CD14-positive monocyte (primary cell): ENCODE data around the gene C1QTNF8. TPM values are rescaled to one million over a fixed set of nuclear protein-coding genes. Genes with fewer than 3 reads are reported as not detected.
A peak's percentile ranks its signal among the peaks of the same experiment; 100 is the strongest.

ENCODE experiments used
- DNase-seq, 3 donors: peaks; one replicate each; pipeline ENCODE4 v3.0.0-alpha.2; 2011 to 2022
- H2AFZ ChIP-seq: 2 replicates; pipeline ENCODE4 v1.6.0; 2012; ENCODE audit warnings: mild to moderate bottlenecking, low read depth, low read length, inconsistent platforms; ENCODE audit not compliant: insufficient read depth, poor library complexity, severe bottlenecking
- H3K27ac ChIP-seq, 2 donors: 1 replicate in 1 of 2; 2 replicates in 1 of 2; pipeline ENCODE4 v1.5.1; 2012 to 2013; ENCODE audit warnings: low read length in 2 of 2, control low read depth in 1 of 2, inconsistent platforms in 1 of 2, low read depth in 1 of 2, mild to moderate bottlenecking in 1 of 2
- H3K27me3 ChIP-seq, 2 donors: one replicate each; pipeline versions ENCODE4 v1.6.0 to v1.6.1; 2011 to 2013; ENCODE audit warnings: low read length in 2 of 2; ENCODE audit not compliant: control insufficient read depth in 2 of 2, insufficient read depth in 2 of 2
- H3K36me3 ChIP-seq, 2 donors: replicated peaks in 1 of 2; 1 replicate in 1 of 2; 2 replicates in 1 of 2; pipeline versions ENCODE4 v1.5.1 to v1.6.1; 2012 to 2013; ENCODE audit warnings: low read length in 2 of 2, control low read depth in 1 of 2, inconsistent platforms in 1 of 2, mild to moderate bottlenecking in 1 of 2; ENCODE audit not compliant: insufficient read depth in 2 of 2, control insufficient read depth in 1 of 2
- H3K4me1 ChIP-seq, 2 donors: 1 replicate in 1 of 2; 2 replicates in 1 of 2; pipeline versions ENCODE4 v1.5.1 to v1.6.1; 2012 to 2013; ENCODE audit warnings: low read length in 2 of 2, control low read depth in 1 of 2, inconsistent platforms in 1 of 2, mild to moderate bottlenecking in 1 of 2, moderate library complexity in 1 of 2; ENCODE audit not compliant: insufficient read depth in 2 of 2, control insufficient read depth in 1 of 2
- H3K4me2 ChIP-seq: replicated peaks from 2 replicates; pipeline ENCODE3; 2012; ENCODE audit warnings: low read length, moderate library complexity, mild to moderate bottlenecking; ENCODE audit not compliant: poor library complexity, severe bottlenecking; ENCODE audit errors: extremely low read depth
- H3K4me3 ChIP-seq, 3 experiments: fragments of 200-600 bp in 1 of 3; sonication (generic) in 1 of 3; replicated peaks in 1 of 3; 1 replicate in 2 of 3; 2 replicates in 1 of 3; pipeline ENCODE4 v1.5.1; 2011 to 2013; ENCODE audit warnings: low read length in 3 of 3, mild to moderate bottlenecking in 3 of 3, control low read depth in 2 of 3, low read depth in 2 of 3, inconsistent platforms in 1 of 3, moderate library complexity in 1 of 3
- H3K79me2 ChIP-seq: 2 replicates; pipeline ENCODE4 v1.6.0; 2012; ENCODE audit warnings: mild to moderate bottlenecking, control low read depth, inconsistent platforms, low read length, moderate library complexity; ENCODE audit not compliant: insufficient read depth
- H3K9ac ChIP-seq: 2 replicates; pipeline ENCODE4 v1.6.0; 2017; ENCODE audit warnings: low read length, mild to moderate bottlenecking; ENCODE audit not compliant: insufficient read depth, poor library complexity, severe bottlenecking
- H3K9me3 ChIP-seq, 2 donors: replicated peaks in 1 of 2; 1 replicate in 1 of 2; 2 replicates in 1 of 2; pipeline versions ENCODE4 v1.5.1 to v1.6.1; 2012 to 2013; ENCODE audit warnings: low read length in 2 of 2, control low read depth in 1 of 2; ENCODE audit not compliant: control insufficient read depth in 1 of 2, insufficient read depth in 1 of 2
- H4K20me1 ChIP-seq: 2 replicates; pipeline ENCODE4 v1.6.0; 2012; ENCODE audit warnings: mild to moderate bottlenecking, low read length, control low read depth, moderate library complexity; ENCODE audit not compliant: insufficient read depth
- H3K27ac Mint-ChIP-seq, 7 donors: one replicate each; pipeline ENCODE4 v1.8.0; 2020; ENCODE audit warnings: mild to moderate bottlenecking in 7 of 7, mixed read lengths in 7 of 7, moderate library complexity in 6 of 7, inconsistent platforms in 2 of 7
- H3K27me3 Mint-ChIP-seq, 3 donors: one replicate each; pipeline ENCODE4 v1.8.0; 2021 to 2022; ENCODE audit warnings: low read depth in 3 of 3, mild to moderate bottlenecking in 3 of 3, mixed read lengths in 3 of 3, moderate library complexity in 3 of 3, inconsistent platforms in 1 of 3
- H3K36me3 Mint-ChIP-seq, 2 donors: one replicate each; pipeline ENCODE4 v1.8.0; 2020; ENCODE audit warnings: mixed read lengths in 2 of 2, inconsistent platforms in 1 of 2, mild to moderate bottlenecking in 1 of 2
- H3K4me1 Mint-ChIP-seq: one replicate; pipeline ENCODE4 v1.8.0; 2020; ENCODE audit warnings: mild to moderate bottlenecking, mixed read lengths
- H3K4me3 Mint-ChIP-seq, 2 donors: one replicate each; pipeline ENCODE4 v1.8.0; 2020; ENCODE audit warnings: mild to moderate bottlenecking in 2 of 2, mixed read lengths in 2 of 2, moderate library complexity in 1 of 2
- H3K9me3 Mint-ChIP-seq, 7 donors: one replicate each; pipeline ENCODE4 v1.8.0; 2020 to 2022; ENCODE audit warnings: mixed read lengths in 7 of 7, mild to moderate bottlenecking in 6 of 7, moderate library complexity in 6 of 7, inconsistent platforms in 2 of 7
- CTCF ChIP-seq: fragments of 200-600 bp; IDR thresholded peaks from one replicate; pipeline ENCODE4 v1.8.0; 2022; ENCODE audit warnings: antibody characterized with exemption, mild to moderate bottlenecking
- WGBS: methylation state at CpG from one replicate; pipeline ENCODE4 v1.1.5; 2013; ENCODE audit warnings: missing lambda C conversion rate; ENCODE audit not compliant: insufficient coverage; 5-methylcytosine and 5-hydroxymethylcytosine counted together
- intact Hi-C, 2 donors: fragments of 100-400 bp; cut with micrococcal nuclease; formaldehyde crosslinking; loops; one replicate each; pipeline versions ENCODE4 v1.15.0 to v1.15.1; 2023
- polyA plus RNA-seq, 3 donors: library from polyadenylated mRNA; depleted of rRNA in 1 of 3; unstranded in 2 of 3; stranded (reverse) in 1 of 3; fragments of 300-500 nt in 2 of 3; fragments of >200 nt in 1 of 3; fragmentation: Illumina TruSeq in 2 of 3; gene quantifications; 1 replicate in 2 of 3; 2 replicates in 1 of 3; pipeline ENCODE4 v1.2.3, GENCODE V29; 2012 to 2021

The C1QTNF8 gene
- polyA plus RNA-seq, 3 donors: not detected

- H3K9me3 Mint-ChIP-seq: peaks cover 9 to 37% (median 14%) of the 10 kb centered on the region in 7 donors
- H3K4me2 ChIP-seq: no peak overlapping the region
- no peaks in the 10 kb centered on the region for H3K4me1 ChIP-seq
- WGBS: 95% methylated on average over 18 of the region's 27 CpGs
- no peak for DNase-seq
- H3K9me3 ChIP-seq: peaks cover 7 to 18% of the 10 kb centered on the region in 2 donors
- intact Hi-C loops: no loop called here
- H3K36me3 Mint-ChIP-seq: no peaks in the 10 kb centered on the region
- no peaks in the 10 kb centered on the region for H3K4me1 Mint-ChIP-seq
- H2AFZ ChIP-seq: no peak overlapping the region
- H3K36me3 ChIP-seq: no peaks in the 10 kb centered on the region
- H3K27me3 ChIP-seq: peaks cover 0 to 9% of the 10 kb centered on the region in 2 donors
- no peak overlapping the region for H3K27ac ChIP-seq
- no peaks in the 10 kb centered on the region for H4K20me1 ChIP-seq
- no peak overlapping the region for H3K4me3 Mint-ChIP-seq
- peak overlapping the region in 1 of 7 donors; percentile 48 for H3K27ac Mint-ChIP-seq
- peaks cover 3 to 30% (median 10%) of the 10 kb centered on the region in 3 donors for H3K27me3 Mint-ChIP-seq
- no peak overlapping the region for H3K4me3 ChIP-seq
- no peak overlapping the region for H3K9ac ChIP-seq
- no peak for TF ChIP-seq CTCF
- H3K79me2 ChIP-seq: no peaks in the 10 kb centered on the region
Observed at GRCh38 chr16:1091992-1092552, 4.0 kb downstream of the C1QTNF8 start.

- Histone ChIP-seq H3K27ac (no peak overlapping the region), H3K9me3 (peaks cover 8 to 24% of the 10 kb centered on the region in 2 donors), H3K27me3 (peaks cover 0 to 9% of the 10 kb centered on the region in 2 donors), H2AFZ (no peak overlapping the region), H4K20me1 (no peaks in the 10 kb centered on the region), H3K9ac (no peak overlapping the region), H3K4me3 (no peak overlapping the region), H3K79me2 (no peaks in the 10 kb centered on the region), H3K4me1 (no peaks in the 10 kb centered on the region), H3K36me3 (no peaks in the 10 kb centered on the region), H3K4me2 (no peak overlapping the region)
- H3K27me3 Mint-ChIP-seq: peaks cover 3 to 30% (median 10%) of the 10 kb centered on the region in 3 donors
- no peak overlapping the region for H3K27ac Mint-ChIP-seq
- no peaks in the 10 kb centered on the region for H3K4me1 Mint-ChIP-seq
- no peak for DNase-seq
- no peaks in the 10 kb centered on the region for H3K36me3 Mint-ChIP-seq
- H3K9me3 Mint-ChIP-seq: peaks cover 10 to 47% (median 19%) of the 10 kb centered on the region in 7 donors
- WGBS: 67% methylated on average over 16 of the region's 27 CpGs
- H3K4me3 Mint-ChIP-seq: no peak overlapping the region
- TF ChIP-seq CTCF: no peak
- intact Hi-C loops: no loop called here
Observed at GRCh38 chr16:1090620-1091587, 5.1 kb downstream of the C1QTNF8 start.
